ENCODE results near the gene AACS.

DNA sequence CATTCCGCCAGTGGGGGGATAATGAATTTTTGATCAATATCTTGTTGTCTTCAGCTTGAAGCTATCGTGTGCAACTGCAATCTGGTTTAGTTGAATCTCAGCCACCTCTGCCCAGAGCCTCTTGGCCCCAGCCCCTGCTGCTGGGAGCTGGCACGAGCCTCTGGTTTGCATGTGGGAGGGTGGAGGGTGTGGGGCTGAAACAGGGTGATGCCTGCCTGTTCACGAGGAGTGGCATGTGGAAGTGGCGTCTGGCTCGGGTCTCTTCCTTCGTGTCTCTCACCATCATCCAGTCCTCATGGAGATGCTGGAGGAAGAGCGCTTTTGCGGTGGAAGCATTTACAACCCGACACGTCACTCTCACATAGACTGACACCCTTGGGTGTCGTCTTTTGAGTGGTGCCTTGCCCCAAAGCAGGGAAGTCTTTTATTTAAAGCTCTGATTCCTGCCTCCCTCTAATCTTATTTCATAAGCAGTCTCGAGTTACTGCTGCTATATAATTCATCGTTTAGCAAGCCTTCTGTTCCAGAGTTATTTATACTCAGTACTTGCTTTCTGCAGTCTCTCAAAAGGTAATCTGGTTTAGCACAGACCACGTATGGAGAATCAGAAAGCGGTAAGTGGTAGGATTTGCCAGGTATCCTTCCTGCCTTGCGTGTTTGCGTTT, 64.5 kb downstream of the AACS start:
- TF ChIP-seq ZNF274 (IDR thresholded peaks at IDR 0.05; ENCODE audit: low read depth, low read length), result no peak
- no peak for TF ChIP-seq SUZ12 (IDR thresholded peaks at IDR 0.05; ENCODE audit: extremely low read depth, insufficient read depth, insufficient read length)
- TF ChIP-seq YY1 (IDR thresholded peaks at IDR 0.05; ENCODE audit: insufficient read depth, insufficient read length), result no peak

Measured in NT2/D1 (cell line).